ENCODE measurements around the gene DUSP6. TPM values are rescaled to one million over a fixed set of nuclear protein-coding genes. Genes with fewer than 3 reads are reported as not detected.
A peak's percentile ranks its signal among the peaks of the same experiment; 100 is the strongest.

Gene DUSP6
- total RNA-seq, 1 donor from 2014 or later: 95.5 TPM

DNA sequence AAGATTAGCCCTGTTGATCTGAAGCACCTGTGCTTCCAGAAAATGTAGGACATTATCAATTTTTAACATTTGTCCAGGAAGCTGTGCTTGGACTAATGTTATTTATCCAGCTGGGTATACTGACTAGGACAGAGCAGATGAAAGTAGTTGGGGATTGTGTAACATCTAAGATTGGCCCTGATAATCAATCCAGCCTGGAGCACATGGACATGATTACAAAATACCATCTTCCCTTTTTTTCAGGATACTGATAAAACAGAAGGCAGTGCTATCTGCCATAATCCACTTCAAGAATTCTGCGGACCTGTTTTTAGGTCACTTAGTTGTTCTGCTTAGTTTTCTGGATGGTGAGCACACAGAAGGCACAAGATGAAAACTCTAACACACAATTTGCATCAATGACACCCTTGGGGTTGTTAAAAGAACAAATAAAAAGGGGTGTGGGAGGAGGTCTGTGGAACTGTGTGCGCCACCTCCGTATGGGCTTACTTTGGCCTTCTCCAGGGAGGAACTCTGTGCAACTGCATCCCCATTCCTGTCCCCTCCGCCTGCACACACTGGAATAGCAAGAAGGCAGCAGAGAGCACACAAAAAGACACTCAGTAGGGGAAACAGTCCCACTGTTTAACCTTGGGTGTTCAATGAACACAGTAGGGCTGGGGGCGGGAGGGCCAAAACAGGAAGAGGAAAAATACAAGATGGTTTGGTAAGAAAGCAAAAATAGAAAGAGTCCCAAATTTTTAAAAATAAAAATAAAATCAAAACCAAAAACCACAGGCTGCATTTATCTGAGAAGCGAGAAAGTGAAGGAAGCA is 31.1 kb upstream of the DUSP6 start:
- peaks cover 16% of the 10 kb centered on the region for H3K4me1 Mint-ChIP-seq
- H3K27me3 Mint-ChIP-seq: no peaks in the 10 kb centered on the region
- no peak for DNase-seq
- intact Hi-C loops (cut with micrococcal nuclease): no loop called here
- no peaks in the 10 kb centered on the region for H3K36me3 Mint-ChIP-seq (ENCODE audit: low read depth)
- H3K4me3 Mint-ChIP-seq: no peak overlapping the region
- H3K9me3 Mint-ChIP-seq: no peaks in the 10 kb centered on the region
- H3K27ac Mint-ChIP-seq: no peak overlapping the region

DNA sequence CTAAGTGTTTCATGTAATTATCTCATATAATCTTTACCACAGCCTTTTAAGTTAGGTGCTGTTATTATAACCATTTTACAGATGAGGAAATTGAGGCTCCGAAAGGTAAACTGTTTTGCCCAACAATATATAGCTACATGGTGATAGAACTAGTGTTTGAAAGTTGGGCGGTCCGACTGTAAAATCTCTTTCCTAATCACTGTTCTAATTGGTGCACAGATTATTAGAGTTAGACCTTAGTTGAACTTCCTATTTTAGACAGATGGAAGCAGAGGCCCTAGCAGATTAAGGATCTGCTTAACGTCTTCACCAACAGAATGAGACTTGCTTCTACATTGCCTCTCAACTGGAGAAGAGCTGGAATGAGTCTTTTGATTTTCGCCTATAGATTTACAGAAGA is 30.0 kb upstream of the DUSP6 start:
- H3K4me1 Mint-ChIP-seq: peaks cover 16% of the 10 kb centered on the region
- no peak for DNase-seq
- H3K36me3 Mint-ChIP-seq (ENCODE audit: low read depth): peaks cover 4% of the 10 kb centered on the region
- H3K9me3 Mint-ChIP-seq: no peaks in the 10 kb centered on the region
- H3K4me3 Mint-ChIP-seq: no peak overlapping the region
- H3K27me3 Mint-ChIP-seq: no peaks in the 10 kb centered on the region
- no peak overlapping the region for H3K27ac Mint-ChIP-seq
- intact Hi-C loops (cut with micrococcal nuclease): no loop called here

DNA sequence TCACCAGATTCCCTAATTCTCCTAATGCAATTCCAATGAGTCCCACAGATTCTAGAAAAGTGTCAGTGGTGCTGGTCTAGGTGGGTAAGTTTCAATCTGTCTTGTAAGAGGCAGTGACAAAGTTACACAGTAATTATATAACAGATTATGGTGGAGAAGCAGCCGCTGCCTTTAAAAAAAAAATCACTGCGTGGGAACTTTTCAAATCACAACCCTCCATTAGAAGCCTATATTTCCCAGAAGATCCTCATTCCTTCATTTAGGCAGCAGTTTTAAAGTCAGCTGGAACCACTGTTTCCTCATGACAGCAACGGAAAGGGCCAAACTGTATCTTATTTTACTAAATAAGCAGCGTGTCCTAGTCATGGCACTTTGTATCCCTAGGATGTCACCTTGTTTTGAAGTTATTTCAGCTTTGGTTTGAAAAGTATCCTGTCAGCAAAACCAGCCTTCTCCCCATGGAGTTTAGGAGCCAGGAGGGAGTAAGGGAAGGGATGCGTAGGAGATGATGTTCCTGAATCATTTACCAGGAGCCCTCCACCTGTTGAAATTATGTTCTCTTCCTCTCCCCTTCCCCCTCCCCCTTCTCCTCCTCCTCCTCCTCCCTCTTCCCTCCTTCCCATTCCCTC is 27.7 kb upstream of the DUSP6 start:
- H3K27me3 Mint-ChIP-seq: no peaks in the 10 kb centered on the region
- H3K4me3 Mint-ChIP-seq: no peak overlapping the region
- H3K4me1 Mint-ChIP-seq: peaks cover 31% of the 10 kb centered on the region
- no peak for DNase-seq
- intact Hi-C loops (cut with micrococcal nuclease): no loop called here
- H3K9me3 Mint-ChIP-seq: peaks cover 6% of the 10 kb centered on the region
- H3K36me3 Mint-ChIP-seq (ENCODE audit: low read depth): peaks cover 4% of the 10 kb centered on the region
- H3K27ac Mint-ChIP-seq: no peak overlapping the region

DNA sequence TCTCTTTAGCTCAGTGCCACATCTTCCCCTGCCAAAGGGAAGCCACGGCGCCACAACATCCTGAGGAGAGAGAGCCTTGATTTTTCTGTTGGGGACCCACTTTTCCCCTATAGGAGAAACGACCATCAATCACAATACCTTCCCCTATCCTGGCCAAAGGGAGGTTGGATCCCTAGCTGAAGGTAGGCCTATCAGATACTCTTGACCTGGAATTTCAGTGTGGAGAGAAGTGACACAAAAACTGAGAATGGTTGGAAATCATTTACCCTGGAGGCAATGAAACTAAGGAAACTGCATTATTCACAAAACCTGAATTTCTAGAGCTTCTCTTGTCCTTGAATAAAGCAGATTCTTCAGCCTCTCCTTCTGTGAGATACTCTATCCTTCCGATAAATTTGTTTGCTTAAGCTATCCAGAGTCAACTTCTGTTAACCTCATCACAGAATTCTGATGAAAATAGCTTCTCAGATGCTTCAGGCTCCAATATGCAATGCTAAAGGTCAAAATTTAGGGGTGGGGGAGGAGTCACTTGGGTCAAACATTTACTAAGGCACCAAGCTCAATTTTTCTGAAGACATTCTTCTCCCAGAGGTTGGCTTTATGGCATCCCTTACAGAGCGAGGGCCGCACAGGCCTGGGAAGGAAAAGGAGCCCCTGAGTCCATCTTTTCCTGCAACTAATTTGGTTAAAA is 27.0 kb upstream of the DUSP6 start:
- DNase-seq: no peak
- H3K4me3 Mint-ChIP-seq: no peak overlapping the region
- no peak overlapping the region for H3K27ac Mint-ChIP-seq
- H3K27me3 Mint-ChIP-seq: no peaks in the 10 kb centered on the region
- H3K4me1 Mint-ChIP-seq: peaks cover 27% of the 10 kb centered on the region
- peaks cover 6% of the 10 kb centered on the region for H3K9me3 Mint-ChIP-seq
- peaks cover 4% of the 10 kb centered on the region for H3K36me3 Mint-ChIP-seq (ENCODE audit: low read depth)
- intact Hi-C loops (cut with micrococcal nuclease): no loop called here

DNA sequence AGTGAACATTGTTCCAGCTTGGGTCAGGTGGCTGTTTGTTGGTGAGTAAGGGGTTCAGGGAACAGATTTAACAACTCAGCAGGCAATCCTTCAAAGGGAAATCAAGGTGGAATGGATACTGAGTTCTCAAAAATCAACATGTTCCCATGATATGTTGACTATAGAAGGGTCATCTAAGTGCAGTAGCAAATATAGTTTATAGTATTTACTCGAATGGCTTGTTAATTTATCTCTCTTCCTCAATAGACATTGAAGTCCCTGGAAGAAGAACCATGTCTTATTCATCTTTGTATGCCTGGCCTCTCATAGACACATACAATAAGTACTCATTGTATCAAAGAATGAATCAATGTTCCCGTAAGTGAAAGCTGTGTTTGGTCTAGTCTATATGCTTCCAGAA is 24.5 kb upstream of the DUSP6 start:
- intact Hi-C loops (cut with micrococcal nuclease): loop anchor here (1.0 kb wide), 1 partner anchor 23 kb away; no protein-coding TSS in a partner anchor
- Mint-ChIP-seq H3K9me3 (peaks cover 6% of the 10 kb centered on the region), H3K27ac (no peak overlapping the region), H3K27me3 (no peaks in the 10 kb centered on the region), H3K4me3 (no peak overlapping the region), H3K4me1 (peaks cover 26% of the 10 kb centered on the region), H3K36me3 (ENCODE audit: low read depth) (peaks cover 4% of the 10 kb centered on the region)
- DNase-seq: no peak

DNA sequence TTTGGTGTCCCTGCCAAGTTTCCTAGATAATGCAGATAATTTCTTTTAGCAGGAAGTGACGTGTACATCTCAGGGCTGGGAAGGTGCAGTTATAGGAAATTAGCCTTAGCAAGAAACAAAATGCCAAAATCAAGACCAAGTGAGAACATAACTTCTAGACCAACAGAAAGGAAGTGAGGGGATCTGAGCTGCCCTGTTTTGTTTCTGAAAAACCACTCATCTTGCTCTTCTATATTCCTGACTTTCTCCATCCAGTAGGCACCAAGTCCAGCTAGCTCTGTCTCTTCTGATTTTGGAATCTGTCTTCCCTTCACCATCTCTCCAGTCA is 23.9 kb upstream of the DUSP6 start:
- no peak for DNase-seq
- intact Hi-C loops (cut with micrococcal nuclease): loop anchor here (1.0 kb wide), 1 partner anchor 22 kb away; no protein-coding TSS in a partner anchor
- Mint-ChIP-seq H3K9me3 (peaks cover 6% of the 10 kb centered on the region), H3K27ac (peak overlapping the region; percentile 63), H3K36me3 (ENCODE audit: low read depth) (peaks cover 4% of the 10 kb centered on the region), H3K4me1 (peaks cover 28% of the 10 kb centered on the region), H3K27me3 (no peaks in the 10 kb centered on the region), H3K4me3 (peak overlapping the region; percentile 9)

DNA sequence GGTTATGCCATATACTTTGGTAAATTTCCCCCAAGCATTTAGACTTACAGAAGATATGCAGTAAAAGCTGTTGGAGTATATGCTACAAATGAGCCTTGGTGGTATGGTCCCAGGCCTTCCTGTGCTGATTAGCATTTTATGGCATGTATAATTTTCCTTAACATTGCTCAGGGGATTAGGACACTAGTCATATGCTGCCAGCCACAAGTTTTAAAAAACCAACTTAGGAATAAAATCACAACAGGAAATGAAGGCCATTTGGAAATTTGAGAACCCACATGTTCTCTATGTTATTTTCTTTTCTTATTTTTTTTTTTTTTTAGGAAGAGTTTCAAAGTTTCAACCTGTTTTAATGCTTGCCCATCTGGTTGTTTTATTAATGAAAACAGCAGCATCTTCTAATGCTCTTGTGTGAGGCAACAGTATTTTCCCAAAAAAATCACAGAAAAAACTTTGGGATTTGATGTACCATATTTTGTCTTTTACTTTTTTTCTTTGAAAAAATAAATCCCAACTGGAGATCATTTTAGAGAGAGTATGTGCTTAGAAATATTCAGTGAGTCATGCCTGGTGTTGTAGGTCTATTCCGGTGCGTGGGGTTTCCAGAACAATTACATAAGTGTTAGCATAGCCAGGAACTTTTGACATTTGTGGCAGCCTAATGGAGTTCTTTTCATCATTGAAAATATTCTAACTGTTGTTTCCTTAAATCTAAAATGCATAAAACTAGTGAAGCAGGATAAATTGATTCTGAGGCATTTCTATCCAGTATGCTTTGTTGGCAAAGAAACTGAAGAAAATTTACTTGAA is 21.7 kb upstream of the DUSP6 start:
- H3K9me3 Mint-ChIP-seq: peaks cover 6% of the 10 kb centered on the region

DNA sequence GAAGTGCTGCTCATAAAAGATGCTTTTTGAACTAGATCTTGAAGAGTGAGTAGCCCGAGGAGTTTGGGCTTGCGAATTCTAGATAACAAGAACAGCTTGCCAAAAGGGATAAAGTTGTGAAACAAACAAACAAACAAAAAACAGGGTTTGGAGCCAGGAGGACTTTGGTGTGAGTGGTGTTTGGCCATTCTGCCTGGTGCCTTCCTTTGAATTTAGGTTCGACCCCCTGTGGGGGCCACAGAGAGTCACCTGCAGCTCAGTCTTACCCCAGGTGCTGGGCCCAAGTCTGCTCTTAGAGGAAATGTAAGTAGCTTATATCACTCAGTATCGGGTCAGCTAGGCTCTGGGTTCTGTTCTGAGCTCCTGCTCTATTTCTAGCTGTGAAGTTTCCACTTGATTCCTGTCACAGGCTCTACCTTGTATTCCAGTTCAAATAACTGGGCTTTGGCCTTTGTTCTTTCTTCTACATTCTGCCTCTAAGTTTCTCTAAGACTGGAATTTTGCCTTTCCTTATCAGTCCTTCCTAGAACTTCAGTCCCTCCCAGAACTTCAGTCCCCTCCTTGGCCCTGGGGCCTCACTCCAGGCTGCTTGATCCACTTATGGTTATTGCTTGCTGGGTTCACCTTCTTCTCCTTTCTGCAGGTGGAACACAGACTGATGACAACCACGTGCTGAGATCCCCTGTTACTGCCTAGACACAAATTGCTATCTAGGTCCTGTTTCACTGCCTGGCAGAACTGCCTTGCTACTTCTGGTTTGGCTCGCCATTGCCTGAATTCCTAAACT is 20.5 kb upstream of the DUSP6 start:
- peaks cover 6% of the 10 kb centered on the region for H3K9me3 Mint-ChIP-seq
- intact Hi-C loops (cut with micrococcal nuclease): no loop called here
- H3K27me3 Mint-ChIP-seq: no peaks in the 10 kb centered on the region
- H3K36me3 Mint-ChIP-seq (ENCODE audit: low read depth): peaks cover 4% of the 10 kb centered on the region
- H3K4me3 Mint-ChIP-seq: no peak overlapping the region
- no peak overlapping the region for H3K27ac Mint-ChIP-seq
- peaks cover 35% of the 10 kb centered on the region for H3K4me1 Mint-ChIP-seq
- DNase-seq: no peak

More for the DNA sequence above, 21.7 kb upstream of the DUSP6 start:
- no peak overlapping the region for H3K27ac Mint-ChIP-seq
- peaks cover 6% of the 10 kb centered on the region for H3K36me3 Mint-ChIP-seq (ENCODE audit: low read depth)
- H3K4me1 Mint-ChIP-seq: peaks cover 38% of the 10 kb centered on the region
- no peak overlapping the region for H3K4me3 Mint-ChIP-seq
- intact Hi-C loops (cut with micrococcal nuclease): no loop called here
- no peaks in the 10 kb centered on the region for H3K27me3 Mint-ChIP-seq
- DNase-seq: no peak

DNA sequence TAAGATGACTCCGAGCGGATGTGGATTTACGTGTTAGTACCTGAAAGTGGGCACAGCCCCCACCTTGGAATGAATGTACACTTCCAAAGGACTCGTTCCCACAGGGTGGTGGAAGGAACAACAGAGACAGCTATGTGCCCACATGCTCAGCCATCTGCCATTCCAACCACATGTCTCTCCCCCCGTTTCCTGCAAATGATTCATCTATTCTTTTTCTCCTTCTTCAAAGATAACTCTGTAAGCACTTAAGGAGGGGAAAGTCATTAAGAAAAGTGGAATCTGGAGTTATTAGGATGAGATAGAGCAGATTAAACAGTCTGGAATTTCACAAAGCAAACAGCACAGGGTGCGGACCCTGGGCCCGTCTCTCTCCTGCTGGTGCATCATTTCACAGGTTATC is 18.5 kb upstream of the DUSP6 start:
- intact Hi-C loops (cut with micrococcal nuclease): no loop called here
- Mint-ChIP-seq H3K4me1 (peaks cover 24% of the 10 kb centered on the region), H3K36me3 (ENCODE audit: low read depth) (peaks cover 2% of the 10 kb centered on the region), H3K27ac (no peak overlapping the region), H3K27me3 (peaks cover under 1% of the 10 kb centered on the region), H3K9me3 (no peaks in the 10 kb centered on the region), H3K4me3 (no peak overlapping the region)
- no peak for DNase-seq

DNA sequence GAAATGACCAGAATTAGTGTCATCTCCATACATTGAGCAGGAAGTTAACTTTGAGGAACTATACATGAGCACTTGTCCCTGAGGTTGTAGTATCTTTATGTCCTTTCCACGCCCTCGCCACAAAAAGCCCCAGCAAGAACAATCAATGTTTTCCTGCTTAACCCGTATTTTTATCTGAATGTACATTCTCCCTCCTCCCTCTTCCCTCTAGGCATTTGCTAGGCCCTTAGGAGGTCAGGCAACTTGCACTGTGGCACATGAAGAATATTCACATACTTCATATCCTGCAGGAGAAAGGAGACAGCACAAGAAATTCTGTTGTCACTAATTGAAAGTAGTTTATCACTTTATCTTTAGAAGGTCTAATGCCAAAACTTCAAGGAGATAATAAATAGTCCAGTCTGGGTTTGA is 18.1 kb upstream of the DUSP6 start:
- H3K4me1 Mint-ChIP-seq: peaks cover 19% of the 10 kb centered on the region
- H3K9me3 Mint-ChIP-seq: no peaks in the 10 kb centered on the region
- DNase-seq: no peak
- H3K27ac Mint-ChIP-seq: no peak overlapping the region
- intact Hi-C loops (cut with micrococcal nuclease): no loop called here
- peaks cover 2% of the 10 kb centered on the region for H3K36me3 Mint-ChIP-seq (ENCODE audit: low read depth)
- peaks cover 2% of the 10 kb centered on the region for H3K27me3 Mint-ChIP-seq
- H3K4me3 Mint-ChIP-seq: no peak overlapping the region

DNA sequence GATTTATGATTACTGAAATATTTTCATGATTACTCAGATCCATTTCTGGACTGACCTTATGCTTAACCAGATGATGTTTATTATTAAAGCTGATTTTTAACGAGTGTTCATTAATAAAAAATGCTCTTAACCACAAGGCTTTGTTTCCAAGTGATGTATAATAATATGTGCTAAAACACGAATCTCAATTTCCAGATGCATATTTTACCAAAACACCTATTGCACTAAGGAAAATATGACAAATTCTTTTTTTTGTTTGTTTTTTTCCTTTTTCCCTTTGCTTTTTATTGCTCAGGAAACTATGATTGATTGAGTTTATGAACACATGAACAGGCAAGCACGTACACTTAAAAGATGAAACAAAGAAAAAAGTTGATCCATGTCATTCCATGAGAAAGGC is 16.9 kb upstream of the DUSP6 start:
- intact Hi-C loops (cut with micrococcal nuclease): no loop called here
- no peak overlapping the region for H3K27ac Mint-ChIP-seq
- no peaks in the 10 kb centered on the region for H3K9me3 Mint-ChIP-seq
- H3K4me3 Mint-ChIP-seq: no peak overlapping the region
- H3K36me3 Mint-ChIP-seq (ENCODE audit: low read depth): peaks cover 2% of the 10 kb centered on the region
- DNase-seq: no peak
- H3K27me3 Mint-ChIP-seq: peaks cover 2% of the 10 kb centered on the region
- peaks cover 17% of the 10 kb centered on the region for H3K4me1 Mint-ChIP-seq

DNA sequence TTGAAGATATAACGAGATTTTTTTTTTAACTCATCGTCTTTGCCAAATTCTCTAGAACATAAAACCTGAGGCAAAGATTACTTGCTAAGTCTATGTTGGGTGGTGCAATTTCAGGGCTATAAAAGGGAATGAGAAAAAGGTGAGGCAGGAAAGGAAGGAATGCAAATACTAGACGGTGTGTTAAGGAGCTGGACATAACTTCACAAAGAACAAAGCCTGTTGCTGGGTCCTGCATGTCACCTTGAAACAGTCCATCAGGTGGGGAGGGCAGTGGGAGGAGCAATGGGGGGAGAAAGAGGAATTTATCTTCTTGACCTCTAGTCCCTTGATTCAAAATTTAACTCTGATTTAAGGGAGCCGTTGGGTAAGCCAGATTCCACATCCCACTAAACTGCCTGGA is 16.1 kb upstream of the DUSP6 start:
- intact Hi-C loops (cut with micrococcal nuclease): no loop called here
- Mint-ChIP-seq H3K9me3 (no peaks in the 10 kb centered on the region), H3K4me1 (peaks cover 17% of the 10 kb centered on the region), H3K27ac (no peak overlapping the region), H3K27me3 (peaks cover 2% of the 10 kb centered on the region), H3K4me3 (no peak overlapping the region), H3K36me3 (ENCODE audit: low read depth) (peaks cover 2% of the 10 kb centered on the region)
- DNase-seq: no peak

Data from activated CD4-positive, alpha-beta T cell treated with anti-CD3 and anti-CD28 coated beads, Interleukin-2, amount 10 ng/mL, durations not matched to agents 24 days and 14 days (primary cell).